Stimulated activated CD4-positive, alpha-beta T cell treated with anti-CD3 and anti-CD28 coated beads, Interleukin-15, amount 100 ng/mL, for 24 hours (primary cell): Measurements from ENCODE around the gene FIGLA.
"Not testable (repeated sequence)": the region's sequence is repeated elsewhere in the genome, so short reads cannot be mapped to it uniquely, and the experiment has no call there.

Experiments used
- DNase-seq: peaks from one replicate; pipeline ENCODE4 v3.0.0-alpha.2; 2020

Gene FIGLA

GRCh38 chr2:70743068-70743467 lies 47.4 kb downstream of the FIGLA start:
- no peak for DNase-seq

GRCh38 chr2:70739492-70739891 lies 51.0 kb downstream of the FIGLA start:
- DNase-seq, result not testable (repeated sequence)

DNA sequence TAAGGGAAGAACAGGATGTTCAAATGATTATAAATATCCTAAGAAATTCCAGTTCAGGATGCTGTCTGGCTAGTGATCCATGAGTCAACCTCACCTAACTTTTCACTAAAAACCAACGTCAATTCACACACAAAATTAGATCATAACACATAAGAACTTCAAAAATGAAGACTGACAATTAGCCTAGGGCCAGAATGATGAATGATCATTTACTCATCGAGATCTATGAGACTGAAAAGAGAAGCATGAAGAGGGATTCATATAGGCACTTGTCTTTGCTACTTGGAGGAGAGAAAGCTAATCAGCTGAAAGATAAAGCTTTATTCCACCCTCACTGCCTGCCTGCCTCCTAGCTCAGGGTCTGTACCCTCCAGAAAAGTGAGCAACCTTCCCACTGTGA lies 52.3 kb downstream of the FIGLA start:
- DNase-seq, result no peak

DNA sequence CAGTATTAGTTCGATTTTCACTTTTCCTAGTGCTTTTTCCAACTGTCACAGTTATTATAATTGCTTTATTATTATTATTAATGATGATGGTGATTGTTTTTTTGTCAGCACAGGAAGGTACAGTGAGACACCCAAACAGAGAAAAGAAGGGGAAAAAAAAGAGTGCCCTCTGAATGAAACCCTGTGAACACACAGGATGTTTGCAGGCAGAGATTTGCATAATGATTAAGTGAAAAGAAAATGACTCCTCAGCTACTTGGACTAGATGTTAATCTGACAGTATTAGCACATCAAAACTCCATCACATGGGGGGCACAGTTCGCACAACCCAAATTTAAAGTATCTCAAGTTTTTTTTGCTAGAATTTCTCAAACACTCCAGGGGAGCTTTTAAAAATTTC lies 55.4 kb downstream of the FIGLA start:
- DNase-seq, result no peak

DNA sequence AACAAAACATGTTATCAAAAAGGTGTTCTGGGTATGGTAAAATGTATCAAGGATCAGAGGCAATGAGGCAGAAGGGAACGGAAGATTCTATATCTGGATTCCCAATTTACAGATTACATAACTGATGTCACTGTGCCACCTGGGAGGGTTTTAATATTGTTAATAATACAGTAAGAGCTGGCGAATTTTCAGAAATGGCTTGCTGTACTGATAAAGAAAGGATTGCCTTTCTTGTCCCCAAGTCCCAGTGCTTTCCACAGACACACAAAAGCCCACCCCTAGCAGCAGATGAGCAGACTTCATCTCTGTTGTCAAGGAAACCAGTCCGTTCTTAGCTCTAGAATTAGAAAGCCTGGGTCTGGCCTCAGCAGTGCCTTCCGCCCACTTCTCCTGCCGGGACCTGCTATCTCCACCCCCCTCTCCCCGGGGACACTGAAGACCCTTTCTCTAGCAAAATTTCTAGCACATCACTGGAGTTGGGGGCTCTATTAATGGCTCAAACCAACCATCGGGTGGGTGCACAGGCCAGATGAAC lies 56.7 kb downstream of the FIGLA start:
- no peak for DNase-seq

- DNase-seq, result no peak
Observed at GRCh38 chr2:70732766-70733645, 57.4 kb downstream of the FIGLA start.

- no peak for DNase-seq
Observed at GRCh38 chr2:70730730-70731129, 59.7 kb downstream of the FIGLA start.

DNA sequence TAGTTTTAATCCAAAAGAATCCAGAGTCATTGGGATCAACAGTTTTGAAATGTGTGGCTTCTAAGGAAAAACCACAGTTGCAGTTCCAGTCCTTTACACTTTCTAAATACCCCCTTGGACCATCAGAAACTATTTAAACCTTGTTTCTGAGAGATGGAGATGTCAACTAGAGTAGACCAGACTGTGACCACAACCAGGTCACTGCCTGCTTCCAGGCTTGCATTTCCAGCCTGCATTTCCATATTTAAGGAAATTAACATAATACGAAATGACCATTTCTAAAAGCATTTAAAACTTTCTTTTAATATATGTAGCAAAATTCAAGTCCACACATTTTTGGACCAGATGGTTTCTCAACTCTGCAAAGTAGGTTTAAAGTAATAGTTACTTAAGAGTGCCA lies 60.8 kb downstream of the FIGLA start:
- DNase-seq, result no peak

DNA sequence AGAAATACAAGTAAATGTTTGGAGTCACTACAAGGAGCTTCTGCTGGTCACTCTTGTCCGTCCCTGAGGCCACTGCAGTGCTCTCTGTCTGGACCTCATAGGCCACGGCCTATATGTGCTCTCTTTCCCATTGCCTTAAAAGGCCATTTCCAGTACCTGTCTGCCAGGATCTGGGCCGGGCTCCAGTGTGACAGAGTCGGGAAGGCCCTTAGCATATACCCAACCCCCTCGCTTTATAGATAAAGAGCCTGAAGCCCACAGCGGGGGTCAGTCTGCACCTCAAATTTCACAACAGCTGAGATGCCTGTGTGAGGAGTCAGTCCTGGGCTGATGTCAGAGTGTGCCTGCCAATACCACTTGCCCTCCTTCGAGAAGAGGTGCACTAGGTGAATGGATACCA lies 62.3 kb downstream of the FIGLA start:
- no peak for DNase-seq
